Activated CD8-positive, alpha-beta memory T cell treated with anti-CD3 and anti-CD28 coated beads, Interleukin-2, amount 50 U/mL, for 24 hours (primary cell): Measurements from ENCODE around the gene ADAMTSL5.

Source experiments
- DNase-seq: peaks from one replicate; pipeline ENCODE4 v3.0.0-alpha.2; 2020; ENCODE audit errors: extremely low read depth

Gene ADAMTSL5

DNA sequence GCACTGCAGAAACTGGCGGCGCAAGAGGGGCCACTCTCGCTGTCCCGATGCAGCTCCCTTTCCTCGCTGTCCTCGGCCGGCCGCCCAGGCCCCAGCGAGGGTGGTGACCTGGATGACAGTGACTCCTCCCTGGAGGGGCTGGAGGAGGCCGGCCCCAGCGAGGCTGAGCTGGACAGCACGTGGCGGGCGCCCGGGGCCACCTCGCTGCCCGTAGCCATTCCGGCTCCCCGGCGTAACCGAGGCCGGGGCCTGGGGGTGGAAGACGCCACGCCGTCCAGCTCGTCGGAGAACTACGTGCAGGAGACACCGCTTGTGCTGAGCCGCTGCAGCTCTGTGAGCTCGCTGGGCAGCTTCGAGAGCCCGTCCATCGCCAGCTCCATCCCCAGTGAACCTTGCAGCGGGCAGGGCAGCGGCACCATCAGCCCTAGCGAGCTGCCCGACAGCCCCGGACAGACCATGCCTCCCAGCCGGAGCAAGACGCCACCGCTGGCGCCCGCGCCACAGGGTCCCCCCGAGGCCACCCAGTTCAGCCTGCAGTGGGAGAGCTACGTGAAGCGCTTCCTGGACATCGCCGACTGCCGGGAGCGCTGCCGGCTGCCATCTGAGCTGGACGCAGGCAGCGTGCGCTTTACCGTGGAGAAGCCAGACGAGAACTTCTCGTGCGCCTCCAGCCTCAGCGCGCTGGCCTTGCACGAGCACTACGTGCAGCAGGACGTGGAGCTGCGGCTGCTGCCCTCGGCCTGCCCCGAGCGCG is 46.2 kb downstream of the ADAMTSL5 start:
- no peak for DNase-seq

DNA sequence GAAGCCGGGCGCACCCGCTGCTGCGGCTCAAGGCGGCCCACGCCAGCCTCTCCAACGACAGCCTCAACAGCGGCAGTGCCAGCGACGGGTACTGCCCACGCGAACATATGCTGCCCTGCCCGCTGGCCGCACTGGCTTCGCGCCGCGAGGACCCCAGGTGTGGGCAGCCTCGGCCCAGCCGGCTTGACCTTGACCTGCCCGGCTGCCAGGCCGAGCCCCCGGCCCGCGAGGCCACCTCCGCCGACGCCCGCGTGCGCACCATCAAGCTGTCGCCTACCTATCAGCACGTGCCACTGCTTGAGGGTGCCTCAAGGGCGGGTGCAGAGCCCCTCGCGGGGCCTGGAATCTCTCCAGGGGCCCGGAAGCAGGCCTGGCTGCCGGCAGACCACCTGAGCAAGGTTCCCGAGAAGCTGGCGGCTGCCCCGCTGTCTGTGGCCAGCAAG is 46.8 kb downstream of the ADAMTSL5 start:
- no peak for DNase-seq

- no peak for DNase-seq
Measured at GRCh38 chr19:1465191-1466016, 47.4 kb downstream of the ADAMTSL5 start.

DNA sequence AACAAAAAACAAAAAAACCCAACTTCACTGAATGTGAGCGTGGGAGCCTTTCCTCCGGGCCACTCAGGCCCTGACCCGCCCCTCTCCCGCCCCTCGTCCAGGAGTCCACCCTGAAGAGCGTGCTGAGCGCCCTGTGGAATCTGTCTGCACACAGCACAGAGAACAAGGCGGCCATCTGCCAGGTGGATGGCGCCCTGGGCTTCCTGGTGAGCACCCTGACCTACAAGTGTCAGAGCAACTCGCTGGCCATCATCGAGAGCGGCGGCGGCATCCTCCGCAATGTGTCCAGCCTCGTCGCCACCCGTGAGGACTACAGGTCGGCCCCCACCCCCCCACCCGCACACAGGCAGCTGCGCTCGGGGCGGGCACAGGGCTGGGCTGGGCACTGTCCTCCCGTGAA is 51.0 kb downstream of the ADAMTSL5 start:
- DNase-seq: no peak

GRCh38 chr19:1460033-1460995 is 52.5 kb downstream of the ADAMTSL5 start:
- DNase-seq: no peak

DNA sequence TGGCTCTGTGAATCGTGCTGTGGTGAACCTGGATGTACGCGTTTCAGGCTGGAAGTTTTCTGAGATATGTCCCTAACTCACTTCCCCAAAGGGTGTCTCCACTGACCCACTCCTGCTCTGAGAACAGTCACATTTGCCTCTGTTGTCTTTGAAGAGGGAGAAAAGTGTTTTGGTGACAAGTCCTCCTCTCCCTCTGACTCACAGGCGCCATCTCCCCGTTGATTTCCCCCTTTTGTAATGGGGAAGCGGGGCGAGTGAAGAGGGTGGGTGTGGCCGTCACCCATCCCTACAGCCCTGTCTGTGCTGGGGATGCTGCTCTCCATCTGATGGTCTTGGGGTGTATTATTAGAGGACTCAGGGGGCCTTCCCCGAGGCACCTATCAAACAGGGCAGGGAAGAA is 53.3 kb downstream of the ADAMTSL5 start:
- DNase-seq: no peak

DNA sequence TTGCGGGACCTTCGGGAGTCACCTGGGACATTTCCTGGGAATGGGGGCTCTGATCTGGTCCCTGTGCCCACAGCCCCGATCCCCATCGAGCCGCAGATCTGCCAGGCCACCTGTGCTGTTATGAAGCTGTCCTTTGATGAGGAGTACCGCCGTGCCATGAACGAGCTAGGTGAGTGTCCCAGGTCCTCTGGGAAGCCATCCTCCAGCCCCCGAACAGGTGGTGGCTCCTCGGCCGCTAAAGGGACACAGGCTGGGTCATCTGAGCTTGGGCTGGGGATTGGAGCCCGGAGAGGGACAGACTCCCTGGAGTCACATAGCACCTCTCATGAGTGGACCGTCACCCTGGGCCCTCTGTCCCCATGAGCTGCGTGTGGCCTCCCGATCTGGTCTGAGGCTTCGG is 54.9 kb downstream of the ADAMTSL5 start:
- no peak for DNase-seq

DNA sequence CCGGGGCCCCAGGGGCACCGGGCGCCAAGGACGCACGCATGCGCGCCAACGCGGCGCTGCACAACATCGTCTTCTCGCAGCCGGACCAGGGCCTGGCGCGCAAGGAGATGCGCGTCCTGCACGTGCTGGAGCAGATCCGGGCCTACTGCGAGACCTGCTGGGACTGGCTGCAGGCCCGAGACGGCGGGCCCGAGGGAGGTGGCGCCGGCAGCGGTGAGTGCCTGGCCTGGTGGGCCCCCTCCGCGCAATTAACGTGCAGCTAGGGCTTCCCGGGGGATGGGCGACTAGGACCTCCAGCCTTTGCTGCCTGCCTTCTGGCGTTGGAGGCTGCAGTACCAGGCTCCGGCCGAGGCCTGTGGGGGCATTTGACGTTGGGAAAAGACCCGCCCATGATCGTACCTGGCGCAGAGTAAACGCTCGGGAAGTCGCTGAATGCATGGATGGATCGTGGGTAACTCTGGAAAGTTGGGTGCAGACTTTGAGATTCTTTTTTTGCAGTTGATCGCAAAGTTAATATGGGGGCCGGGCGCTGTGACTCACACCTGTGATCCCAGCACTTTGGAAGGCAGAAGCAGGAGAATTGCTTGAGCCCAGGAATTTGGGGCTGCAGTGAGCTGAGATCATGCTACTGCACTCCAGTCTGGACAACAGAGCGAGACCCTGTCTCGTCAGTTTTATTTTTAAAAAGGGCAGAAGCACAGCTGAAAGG is 55.6 kb downstream of the ADAMTSL5 start:
- DNase-seq: no peak

DNA sequence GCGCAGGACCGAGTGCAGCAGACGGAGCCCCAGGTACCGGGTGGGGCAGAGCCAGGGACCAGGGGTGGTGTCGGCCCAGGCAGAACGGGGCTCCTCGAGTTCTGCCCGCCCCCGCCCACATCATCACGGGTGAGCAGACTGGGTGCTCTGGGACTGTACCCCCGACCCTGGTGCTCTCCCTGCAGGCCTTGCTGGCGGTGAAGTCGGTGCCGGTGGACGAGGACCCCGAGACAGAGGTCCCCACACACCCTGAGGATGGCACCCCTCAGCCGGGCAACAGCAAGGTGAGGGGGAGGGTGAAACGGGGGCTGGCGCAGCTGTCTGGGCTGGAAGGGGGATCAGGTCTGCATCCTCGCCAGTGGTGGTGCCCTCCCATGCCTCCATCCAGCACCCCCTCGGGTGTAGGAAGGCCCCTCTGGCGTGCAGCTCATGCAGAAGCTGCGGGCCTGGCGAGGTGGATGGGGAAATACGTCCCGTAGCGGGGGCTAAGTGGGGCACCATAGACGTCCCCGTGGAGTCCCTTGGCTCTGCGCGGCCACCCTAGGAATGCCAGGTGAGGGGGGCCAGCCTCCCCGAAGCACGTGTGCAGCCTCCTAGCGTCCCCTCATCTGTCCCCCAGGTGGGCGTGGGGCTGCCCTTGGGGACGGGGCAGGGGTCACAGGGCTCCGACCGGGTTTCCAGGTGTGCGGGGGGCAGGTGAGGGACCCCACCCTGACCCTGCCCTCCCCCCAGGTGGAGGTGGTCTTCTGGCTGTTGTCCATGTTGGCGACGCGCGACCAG is 56.5 kb downstream of the ADAMTSL5 start:
- no peak for DNase-seq

DNA sequence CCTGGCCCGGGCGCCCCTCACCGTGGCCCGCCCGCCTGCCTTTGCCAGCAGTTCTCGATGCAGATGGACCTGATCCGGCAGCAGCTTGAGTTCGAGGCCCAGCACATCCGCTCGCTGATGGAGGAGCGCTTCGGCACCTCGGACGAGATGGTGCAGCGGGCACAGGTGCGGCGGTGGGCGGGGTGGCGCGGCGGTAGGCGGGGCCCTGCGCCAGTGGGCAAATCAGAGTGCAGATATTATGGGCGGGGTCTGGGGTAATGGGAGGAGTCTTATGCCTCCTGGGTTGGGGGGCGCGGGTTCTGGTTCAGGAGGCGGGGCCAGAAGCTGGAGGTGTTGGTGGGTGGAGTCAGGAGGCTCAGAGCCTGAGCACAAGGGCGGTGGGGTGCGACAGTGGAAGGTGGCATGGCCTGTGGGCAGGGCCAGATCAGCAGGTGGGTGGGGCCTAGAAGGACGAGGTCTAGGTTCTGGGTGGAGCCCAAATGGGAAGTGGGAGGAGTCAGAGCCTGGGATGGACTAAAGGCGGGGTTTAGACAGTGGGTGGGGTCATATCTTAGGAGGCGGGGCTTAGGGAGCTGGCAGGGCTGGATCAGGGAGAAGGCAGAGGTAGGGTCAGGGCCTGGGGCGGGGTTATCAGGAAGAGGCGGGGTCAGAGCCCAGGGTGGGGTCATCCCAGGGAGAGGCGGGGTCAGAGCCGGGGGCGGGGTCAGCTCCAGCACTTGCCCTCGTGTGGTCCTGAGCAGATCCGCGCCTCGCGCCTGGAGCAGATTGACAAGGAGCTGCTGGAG is 57.3 kb downstream of the ADAMTSL5 start:
- DNase-seq: no peak
